HCT116 (cell line): ENCODE measurements around the gene PRMT7. TPM values are rescaled to one million over a fixed set of nuclear protein-coding genes. Genes with fewer than 3 reads are reported as not detected.

Source experiments
- ATAC-seq: fragments of 200-7000 bp; cut with Tn5 transposase; 2 replicates; pipeline ENCODE4 v1.9.1; 2020; ENCODE audit warnings: mild to moderate bottlenecking, moderate library complexity
- BruUV-seq: library from RNA; stranded (reverse); fragments of 400-500 nt; replicated peaks from 2 replicates; lab custom pipeline; 2021; lab: Mats Ljungman, UMichigan
- CTCF ChIA-PET: fragments of 300-600 bp; sonication (Branson Sonifier 250); formaldehyde crosslinking; loops from one replicate; lab custom pipeline; 2021; ENCODE audit warnings: antibody characterized with exemption; lab: Charles Lee
- POLR2A ChIA-PET: fragments of 300-600, 350-600 bp; sonication (Branson Sonifier 250); formaldehyde crosslinking; loops from one replicate; lab custom pipeline; 2021; ENCODE audit warnings: antibody characterized with exemption; lab: Charles Lee
- RAD21 ChIA-PET, 2 experiments: fragments of 300-600 bp; sonication (Branson Sonifier 250); formaldehyde crosslinking; loops; one replicate each; lab custom pipeline; 2023; ENCODE audit warnings: low total read pairs in 2 of 2; ENCODE audit not compliant: uncharacterized antibody in 2 of 2, unreplicated experiment in 2 of 2, low non-redundant PET in 1 of 2; lab: Charles Lee
- DNase-seq: peaks from one replicate; pipeline ENCODE4 v3.0.0-alpha.2; 2010; ENCODE audit warnings: low read depth, low spot score
- H2AFZ ChIP-seq: fragments of 200-600 bp; shearing (Covaris generic), sonication (generic); 2 replicates; pipeline ENCODE4 v1.6.1; 2017; ENCODE audit warnings: low read depth, mixed run types, mixed read lengths, antibody characterized with exemption, low read length; ENCODE audit not compliant: poor library complexity, severe bottlenecking
- H3K27ac ChIP-seq: 2 replicates; pipeline ENCODE4 v1.5.1; 2012; ENCODE audit warnings: low read depth, low read length
- H3K27me3 ChIP-seq: fragments of 200-600 bp; sonication (generic); 2 replicates; pipeline ENCODE4 v1.6.1; 2016; ENCODE audit warnings: mixed run types, low read length, mixed read lengths; ENCODE audit not compliant: insufficient read depth
- H3K36me3 ChIP-seq, 2 experiments: fragments of 200-500 bp in 1 of 2; fragments of 200-600 bp in 1 of 2; sonication (Bioruptor generic) in 1 of 2; sonication (generic) in 1 of 2; 2 replicates each; pipeline versions ENCODE4 v1.5.1 to v1.6.1; 2014 to 2016; ENCODE audit warnings: low read length in 2 of 2, inconsistent platforms in 1 of 2, mixed read lengths in 1 of 2, mixed run types in 1 of 2; ENCODE audit not compliant: insufficient read depth in 2 of 2, control insufficient read depth in 1 of 2
- H3K4me1 ChIP-seq, 2 experiments: fragments of 200-600 bp in 1 of 2; sonication (generic) in 1 of 2; 2 replicates each; pipeline versions ENCODE4 v1.5.1 to v1.6.1; 2012 to 2017; ENCODE audit warnings: low read length in 2 of 2, inconsistent platforms in 1 of 2, mild to moderate bottlenecking in 1 of 2, mixed read lengths in 1 of 2, mixed run types in 1 of 2, moderate library complexity in 1 of 2; ENCODE audit not compliant: insufficient read depth in 2 of 2, control insufficient read depth in 1 of 2
- H3K4me2 ChIP-seq: fragments of 200-600 bp; sonication (generic); 2 replicates; pipeline ENCODE4 v1.6.1; 2017; ENCODE audit warnings: mixed run types, low read length, mixed read lengths
- H3K4me3 ChIP-seq, 2 experiments: fragments of 200-600 bp in 1 of 2; sonication (generic) in 1 of 2; replicated peaks in 1 of 2; 2 replicates each; pipeline ENCODE4 v1.5.1; 2011 to 2016; ENCODE audit warnings: low read length in 2 of 2, control low read depth in 1 of 2, low read depth in 1 of 2, mild to moderate bottlenecking in 1 of 2, mixed read lengths in 1 of 2, mixed run types in 1 of 2
- H3K79me2 ChIP-seq: fragments of 200-600 bp; sonication (generic); 2 replicates; pipeline ENCODE4 v1.6.1; 2017; ENCODE audit warnings: mild to moderate bottlenecking, mixed run types, low read length, moderate library complexity, mixed read lengths; ENCODE audit not compliant: insufficient read depth
- H3K9ac ChIP-seq: fragments of 200-600 bp; sonication (generic); 2 replicates; pipeline ENCODE4 v1.6.1; 2016; ENCODE audit warnings: low read length, mixed read lengths
- H3K9me2 ChIP-seq: fragments of 200-600 bp; sonication (generic), shearing (Covaris generic); 2 replicates; pipeline ENCODE4 v1.6.1; 2017; ENCODE audit warnings: mixed run types, mild to moderate bottlenecking, moderate library complexity; ENCODE audit not compliant: insufficient read depth
- H3K9me3 ChIP-seq, 2 experiments: fragments of 200-500 bp in 1 of 2; fragments of 200-600 bp in 1 of 2; sonication (Bioruptor generic) in 1 of 2; sonication (generic) in 1 of 2; 2 replicates each; pipeline ENCODE4 v1.6.1; 2014 to 2017; ENCODE audit warnings: low read length in 2 of 2, mixed read lengths in 2 of 2, inconsistent platforms in 1 of 2, low read depth in 1 of 2, mild to moderate bottlenecking in 1 of 2, mixed run types in 1 of 2, moderate library complexity in 1 of 2; ENCODE audit not compliant: control insufficient read depth in 1 of 2, insufficient read depth in 1 of 2
- H4K20me1 ChIP-seq: fragments of 200-600 bp; sonication (generic), shearing (Covaris generic); 2 replicates; pipeline ENCODE4 v1.6.1; 2017; ENCODE audit warnings: mixed run types, mild to moderate bottlenecking, moderate library complexity; ENCODE audit not compliant: insufficient read depth
- ELF1 ChIP-seq: IDR thresholded peaks from 2 replicates; pipeline ENCODE4 v1.6.1; 2012; ENCODE audit warnings: low read depth, borderline replicate concordance
- EZH2 ChIP-seq: fragments of 200-600 bp; sonication (generic); IDR thresholded peaks from 2 replicates; pipeline ENCODE4 v1.6.1; 2017; ENCODE audit warnings: antibody characterized with exemption, mixed run types
- EZH2phosphoT487 ChIP-seq: fragments of 200-600 bp; IDR thresholded peaks from 2 replicates; pipeline ENCODE4 v1.6.1; 2018; ENCODE audit warnings: antibody characterized with exemption, borderline replicate concordance
- FOSL1 ChIP-seq: IDR thresholded peaks from 2 replicates; pipeline ENCODE4 v1.6.1; 2012; ENCODE audit warnings: low read depth
- POLR2A ChIP-seq: IDR thresholded peaks from 2 replicates; pipeline ENCODE4 v1.7.0; 2011; ENCODE audit warnings: borderline replicate concordance; ENCODE audit not compliant: insufficient read depth, insufficient read length; ENCODE audit errors: extremely low read depth
- POLR2AphosphoS5 ChIP-seq: IDR thresholded peaks from 2 replicates; pipeline ENCODE4 v1.6.1; 2011; ENCODE audit warnings: mild to moderate bottlenecking, low read depth, low read length, moderate library complexity
- RAD21 ChIP-seq: IDR thresholded peaks from 2 replicates; pipeline ENCODE4 v1.6.1; 2012; ENCODE audit warnings: low read depth, mild to moderate bottlenecking
- SIN3A ChIP-seq: IDR thresholded peaks from 2 replicates; pipeline ENCODE4 v1.6.1; 2012; ENCODE audit warnings: low read depth
- SP1 ChIP-seq: IDR thresholded peaks from 2 replicates; pipeline ENCODE4 v1.6.1; 2012; ENCODE audit warnings: low read depth
- TCF7L2 ChIP-seq: IDR thresholded peaks from 2 replicates; pipeline ENCODE4 v1.7.0; 2011; ENCODE audit warnings: borderline replicate concordance, inconsistent platforms; ENCODE audit not compliant: insufficient read depth, insufficient read length; ENCODE audit errors: extremely low read depth
- YY1 ChIP-seq: IDR thresholded peaks from 2 replicates; pipeline ENCODE4 v1.6.1; 2011; ENCODE audit warnings: low read length, low read depth, moderate library complexity, mild to moderate bottlenecking; ENCODE audit not compliant: insufficient replicate concordance; ENCODE audit errors: extremely low read depth
- ZFX ChIP-seq: fragments of 450-650 bp; IDR thresholded peaks from 2 replicates; pipeline ENCODE4 v1.6.1; 2017
- ZNF274 ChIP-seq: fragments of 200-500 bp; sonication (Bioruptor generic); IDR thresholded peaks from 2 replicates; pipeline ENCODE4 v1.6.1; 2014; ENCODE audit warnings: mild to moderate bottlenecking, low read depth, low read length, inconsistent platforms
- intact Hi-C: fragments of 100-400 bp; cut with micrococcal nuclease; formaldehyde crosslinking; loops from 2 replicates; pipeline ENCODE4 v1.10.0; 2022
- total RNA-seq: library from RNA; stranded (reverse); gene quantifications from one replicate; pipeline ENCODE4 v1.2.1, GENCODE V29; 2021; ENCODE audit not compliant: unreplicated experiment
- TF ChIP-seq, protein P1 (sequence below): IDR thresholded peaks from 2 replicates; pipeline ENCODE4 v1.6.1; 2012
- TF ChIP-seq, protein P2 (sequence below): IDR thresholded peaks from 2 replicates; pipeline ENCODE4 v1.6.1; 2011; ENCODE audit warnings: mild to moderate bottlenecking, low read length, moderate library complexity; ENCODE audit not compliant: insufficient replicate concordance; ENCODE audit errors: extremely low read depth

The PRMT7 gene
- total RNA-seq, 1 experiment from 2014 or later, result 34.4 TPM

DNA sequence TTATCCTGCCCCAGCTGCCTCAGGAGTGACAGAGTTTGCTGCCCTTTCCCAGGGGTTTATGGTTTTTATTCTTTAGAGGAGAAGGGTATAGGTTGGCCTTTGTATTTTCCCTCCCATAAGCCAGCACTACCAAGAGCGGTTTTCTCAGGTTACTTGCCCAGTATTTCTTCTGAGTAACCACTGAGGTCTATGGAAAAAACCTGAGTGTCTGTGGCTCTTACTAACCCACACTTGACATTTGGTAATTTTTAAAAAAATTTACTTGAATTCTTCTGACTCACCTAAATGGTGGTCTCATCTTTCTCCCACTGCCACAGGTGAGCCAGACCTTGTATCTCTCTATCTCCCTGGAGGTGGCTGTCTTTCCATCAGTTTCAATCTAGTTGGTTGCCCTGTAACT, 40.5 kb upstream of the PRMT7 start:
- Histone ChIP-seq H4K20me1 (peaks cover 22% of the 10 kb centered on the region; the same call in 1 of the 2 replicates), H3K9me3 (no peaks in the 10 kb centered on the region), H3K9ac (no peak overlapping the region), H3K9me2 (no peaks in the 10 kb centered on the region), H3K27me3 (no peaks in the 10 kb centered on the region), H3K4me1 (peaks cover 18 to 20% of the 10 kb centered on the region in 2 experiments), H3K36me3 (peaks cover 0 to 13% of the 10 kb centered on the region in 2 experiments; a peak in 2 of 4 replicates)
- CTCF ChIA-PET, result no interaction called here
- intact Hi-C loops, result no loop called here
- TF ChIP-seq ZNF274 (no peak), EZH2phosphoT487 (no peak), FOSL1 (no peak), SIN3A (no peak), TCF7L2 (no peak), POLR2AphosphoS5 (no peak), YY1 (no peak), POLR2A (no peak), ZFX (no peak), SP1 (no peak), ELF1 (no peak), RAD21 (no peak), EZH2 (no peak)
- TF ChIP-seq, protein P1, sequence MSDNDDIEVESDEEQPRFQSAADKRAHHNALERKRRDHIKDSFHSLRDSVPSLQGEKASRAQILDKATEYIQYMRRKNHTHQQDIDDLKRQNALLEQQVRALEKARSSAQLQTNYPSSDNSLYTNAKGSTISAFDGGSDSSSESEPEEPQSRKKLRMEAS, result no peak
- TF ChIP-seq, protein P2, sequence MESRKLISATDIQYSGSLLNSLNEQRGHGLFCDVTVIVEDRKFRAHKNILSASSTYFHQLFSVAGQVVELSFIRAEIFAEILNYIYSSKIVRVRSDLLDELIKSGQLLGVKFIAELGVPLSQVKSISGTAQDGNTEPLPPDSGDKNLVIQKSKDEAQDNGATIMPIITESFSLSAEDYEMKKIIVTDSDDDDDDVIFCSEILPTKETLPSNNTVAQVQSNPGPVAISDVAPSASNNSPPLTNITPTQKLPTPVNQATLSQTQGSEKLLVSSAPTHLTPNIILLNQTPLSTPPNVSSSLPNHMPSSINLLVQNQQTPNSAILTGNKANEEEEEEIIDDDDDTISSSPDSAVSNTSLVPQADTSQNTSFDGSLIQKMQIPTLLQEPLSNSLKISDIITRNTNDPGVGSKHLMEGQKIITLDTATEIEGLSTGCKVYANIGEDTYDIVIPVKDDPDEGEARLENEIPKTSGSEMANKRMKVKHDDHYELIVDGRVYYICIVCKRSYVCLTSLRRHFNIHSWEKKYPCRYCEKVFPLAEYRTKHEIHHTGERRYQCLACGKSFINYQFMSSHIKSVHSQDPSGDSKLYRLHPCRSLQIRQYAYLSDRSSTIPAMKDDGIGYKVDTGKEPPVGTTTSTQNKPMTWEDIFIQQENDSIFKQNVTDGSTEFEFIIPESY, result no peak
- TF ChIP-seq, all 23 proteins: peak for 0
- Histone ChIP-seq H3K27ac (no peak overlapping the region), H3K79me2 (peaks cover 96% of the 10 kb centered on the region), H3K4me3 (no peak overlapping the region), H3K4me2 (no peak overlapping the region), H2AFZ (no peak overlapping the region)
- POLR2A ChIA-PET, result no interaction called here
- no peak for DNase-seq
- RAD21 ChIA-PET, result no interaction called here
- no TSS peak for BruUV-seq
- ATAC-seq, result no peak
